HL-60 (cell line): ENCODE measurements around the gene ASCL5.

ENCODE experiments used
- DNase-seq, 2 experiments: peaks; one replicate each; pipeline ENCODE4 v3.0.0-alpha.2; 2010 to 2020; ENCODE audit warnings: low read depth in 1 of 2, low spot score in 1 of 2
- H3K27ac ChIP-seq: fragments of 250-450 bp; sonication (Bioruptor Pico); replicated peaks from 2 replicates; pipeline ENCODE4 v1.5.1; 2020; ENCODE audit warnings: mild to moderate bottlenecking, moderate library complexity
- H3K27me3 ChIP-seq: fragments of 250-450 bp; sonication (Bioruptor Pico); 2 replicates; pipeline ENCODE4 v1.5.1; 2021; ENCODE audit warnings: mild to moderate bottlenecking, moderate library complexity; ENCODE audit not compliant: insufficient read depth, poor library complexity, severe bottlenecking
- H3K4me3 ChIP-seq: replicated peaks from 2 replicates; pipeline ENCODE4 v1.5.1; 2011; ENCODE audit warnings: mild to moderate bottlenecking, control low read depth, low read length; ENCODE audit not compliant: insufficient read depth
- CTCF ChIP-seq: IDR thresholded peaks from one replicate; pipeline ENCODE4 v1.5.1; 2011; ENCODE audit warnings: low read length, control low read depth, inconsistent platforms; ENCODE audit not compliant: insufficient read depth
- GABPA ChIP-seq: IDR thresholded peaks from 2 replicates; pipeline ENCODE4 v1.6.1; 2012; ENCODE audit warnings: low read depth
- POLR2AphosphoS5 ChIP-seq: IDR thresholded peaks from 2 replicates; pipeline ENCODE4 v1.6.1; 2012; ENCODE audit warnings: low read depth
- REST ChIP-seq: IDR thresholded peaks from 2 replicates; pipeline ENCODE4 v1.6.1; 2012; ENCODE audit warnings: low read depth; ENCODE audit not compliant: insufficient replicate concordance
- SPI1 ChIP-seq: IDR thresholded peaks from 2 replicates; pipeline ENCODE4 v1.6.1; 2012; ENCODE audit warnings: low read depth, mild to moderate bottlenecking, borderline replicate concordance

The ASCL5 gene

GRCh38 chr1:201105688-201106087 is 21.3 kb downstream of the ASCL5 start:
- DNase-seq: no peak
- TF ChIP-seq SPI1 (no peak), REST (no peak), GABPA (no peak), CTCF (no peak), POLR2AphosphoS5 (no peak)
- Histone ChIP-seq H3K4me3 (no peak overlapping the region), H3K27me3 (no peaks in the 10 kb centered on the region), H3K27ac (no peak overlapping the region)

DNA sequence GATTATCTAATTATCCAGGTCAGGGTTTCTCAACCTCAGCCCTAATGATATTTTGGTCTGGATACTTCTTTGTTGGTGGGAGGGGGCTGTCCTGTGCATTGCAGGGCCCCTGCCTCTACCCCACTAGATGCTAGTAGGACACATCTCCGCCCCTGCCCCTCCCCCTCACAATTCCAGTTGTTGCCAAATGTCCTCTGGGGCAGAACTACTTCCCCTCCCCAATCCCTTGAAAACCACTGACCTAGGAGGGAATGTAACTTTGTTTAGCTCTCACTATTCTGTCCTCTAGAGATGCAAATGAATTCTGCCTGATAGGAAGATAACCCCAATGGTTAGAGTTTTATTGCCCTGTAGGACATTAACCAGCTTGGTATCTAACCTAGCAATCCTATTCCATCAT is 22.8 kb downstream of the ASCL5 start:
- DNase-seq: no peak
- H3K27me3 ChIP-seq: no peaks in the 10 kb centered on the region
- TF ChIP-seq SPI1: no peak
- no peak overlapping the region for H3K4me3 ChIP-seq
- H3K27ac ChIP-seq: no peak overlapping the region

GRCh38 chr1:201103666-201104065 is 23.3 kb downstream of the ASCL5 start:
- no peak overlapping the region for H3K4me3 ChIP-seq
- no peaks in the 10 kb centered on the region for H3K27me3 ChIP-seq
- H3K27ac ChIP-seq: no peak overlapping the region
- no peak for DNase-seq
- no peak for TF ChIP-seq SPI1
- no peak for TF ChIP-seq GABPA
- no peak for TF ChIP-seq POLR2AphosphoS5
- TF ChIP-seq CTCF: no peak
- no peak for TF ChIP-seq REST

GRCh38 chr1:201100169-201100930 is 26.6 kb downstream of the ASCL5 start:
- TF ChIP-seq GABPA (no peak), POLR2AphosphoS5 (no peak), CTCF (no peak), SPI1 (no peak), REST (no peak)
- no peaks in the 10 kb centered on the region for H3K27me3 ChIP-seq
- H3K4me3 ChIP-seq: no peak overlapping the region
- no peak for DNase-seq
- H3K27ac ChIP-seq: no peak overlapping the region
